ENCODE measurements around the gene LSAMP. TPM values are rescaled to one million over a fixed set of nuclear protein-coding genes. Genes with fewer than 3 reads are reported as not detected.

LSAMP gene
- total and polyA plus RNA-seq, 9 of the 15 experiments (the other 6 are each of a cell fraction or from before 2014, with no cell fraction given): 0.09 to 0.11 TPM; not detected in 7

GRCh38 chr3:116322750-116323375 is 122.4 kb downstream of the LSAMP start:
- H3K9me1 ChIP-seq (ENCODE audit: control insufficient read depth, insufficient read depth, low read length): no peaks in the 10 kb centered on the region
- POLR2A ChIA-PET: interaction anchor here (0.8 kb wide), 1 partner anchor 89 kb away, joined by 3 read pairs; no protein-coding TSS in a partner anchor

More at GRCh38 chr3:116322750-116323375, 122.4 kb downstream of the LSAMP start:
- no peak overlapping the region for H3K9ac ChIP-seq (ENCODE audit: insufficient read depth in 1 of 2, low read depth in 2 of 2, low read length in 2 of 2)
- H3K27ac ChIP-seq (ENCODE audit: extremely low read depth, low read depth, low read length): no peak overlapping the region
- no peak overlapping the region for H3K4me3 ChIP-seq
- no peaks in the 10 kb centered on the region for H3K79me2 ChIP-seq (ENCODE audit: control insufficient read depth, insufficient read depth, low read length)
- no peak overlapping the region for H3K4me2 ChIP-seq (ENCODE audit: insufficient read depth, low read length)
- in situ Hi-C loops (cut with MboI) (no loop called here), intact Hi-C loops (cut with micrococcal nuclease) (no loop called here)
- ATAC-seq (no peak), DNase-seq (ENCODE audit: extremely low read depth in 1 of 4, low spot score in 3 of 4) (no peak), FAIRE-seq (no peak)
- 38% methylated on average over 2 of the region's 2 CpGs for WGBS (ENCODE audit: insufficient coverage, low coverage, missing lambda C conversion rate)
- no peaks in the 10 kb centered on the region for H3K4me1 ChIP-seq (replicated peaks in 1 of 2; ENCODE audit: control insufficient read depth in 2 of 2, insufficient read depth in 2 of 2, low read length in 2 of 2)
- H3K27me3 ChIP-seq (ENCODE audit: control insufficient read depth in 2 of 2, insufficient read depth in 2 of 2, low read length in 2 of 2): no peaks in the 10 kb centered on the region
- no peaks in the 10 kb centered on the region for H4K20me1 ChIP-seq (replicated peaks; ENCODE audit: control insufficient read depth, insufficient read depth, low read length)
- no TSS peak for BruUV-seq (replicated peaks)
- H3K9me3 ChIP-seq (replicated peaks; ENCODE audit: control insufficient read depth, insufficient read depth, low read depth, low read length): no peaks in the 10 kb centered on the region
- CTCF ChIA-PET (ENCODE audit: low intra/inter-chr PET ratio): no interaction called here
- no peak for TF ChIP-seq HES1 (IDR thresholded peaks at IDR 0.05; ENCODE audit: low read depth)
- TF ChIP-seq MIER1 (IDR thresholded peaks at IDR 0.05; ENCODE audit: low read depth): no peak
- no peak for TF ChIP-seq ZNF224 (CRISPR knock-in tag; IDR thresholded peaks at IDR 0.05)
- TF ChIP-seq, protein P1, sequence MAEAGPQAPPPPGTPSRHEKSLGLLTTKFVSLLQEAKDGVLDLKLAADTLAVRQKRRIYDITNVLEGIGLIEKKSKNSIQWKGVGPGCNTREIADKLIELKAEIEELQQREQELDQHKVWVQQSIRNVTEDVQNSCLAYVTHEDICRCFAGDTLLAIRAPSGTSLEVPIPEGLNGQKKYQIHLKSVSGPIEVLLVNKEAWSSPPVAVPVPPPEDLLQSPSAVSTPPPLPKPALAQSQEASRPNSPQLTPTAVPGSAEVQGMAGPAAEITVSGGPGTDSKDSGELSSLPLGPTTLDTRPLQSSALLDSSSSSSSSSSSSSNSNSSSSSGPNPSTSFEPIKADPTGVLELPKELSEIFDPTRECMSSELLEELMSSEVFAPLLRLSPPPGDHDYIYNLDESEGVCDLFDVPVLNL (CRISPR knock-in tag; IDR thresholded peaks at IDR 0.05; ENCODE audit: low read depth): no peak
- TF ChIP-seq, protein P2, sequence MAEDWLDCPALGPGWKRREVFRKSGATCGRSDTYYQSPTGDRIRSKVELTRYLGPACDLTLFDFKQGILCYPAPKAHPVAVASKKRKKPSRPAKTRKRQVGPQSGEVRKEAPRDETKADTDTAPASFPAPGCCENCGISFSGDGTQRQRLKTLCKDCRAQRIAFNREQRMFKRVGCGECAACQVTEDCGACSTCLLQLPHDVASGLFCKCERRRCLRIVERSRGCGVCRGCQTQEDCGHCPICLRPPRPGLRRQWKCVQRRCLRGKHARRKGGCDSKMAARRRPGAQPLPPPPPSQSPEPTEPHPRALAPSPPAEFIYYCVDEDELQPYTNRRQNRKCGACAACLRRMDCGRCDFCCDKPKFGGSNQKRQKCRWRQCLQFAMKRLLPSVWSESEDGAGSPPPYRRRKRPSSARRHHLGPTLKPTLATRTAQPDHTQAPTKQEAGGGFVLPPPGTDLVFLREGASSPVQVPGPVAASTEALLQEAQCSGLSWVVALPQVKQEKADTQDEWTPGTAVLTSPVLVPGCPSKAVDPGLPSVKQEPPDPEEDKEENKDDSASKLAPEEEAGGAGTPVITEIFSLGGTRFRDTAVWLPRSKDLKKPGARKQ (CRISPR knock-in tag; IDR thresholded peaks at IDR 0.05): no peak
- no peak for TF ChIP-seq GATA2 (CRISPR knock-in tag; IDR thresholded peaks at IDR 0.05)
- H2AFZ ChIP-seq (ENCODE audit: low read depth, low read length): no peak overlapping the region
- H3K36me3 ChIP-seq (ENCODE audit: control insufficient read depth, insufficient read depth, low read length): no peaks in the 10 kb centered on the region
